Measurements from ENCODE around the gene CD68.
"Not testable (repeated sequence)": the region's sequence is repeated elsewhere in the genome, so short reads cannot be mapped to it uniquely, and the experiment has no call there.

CD68 gene

DNA sequence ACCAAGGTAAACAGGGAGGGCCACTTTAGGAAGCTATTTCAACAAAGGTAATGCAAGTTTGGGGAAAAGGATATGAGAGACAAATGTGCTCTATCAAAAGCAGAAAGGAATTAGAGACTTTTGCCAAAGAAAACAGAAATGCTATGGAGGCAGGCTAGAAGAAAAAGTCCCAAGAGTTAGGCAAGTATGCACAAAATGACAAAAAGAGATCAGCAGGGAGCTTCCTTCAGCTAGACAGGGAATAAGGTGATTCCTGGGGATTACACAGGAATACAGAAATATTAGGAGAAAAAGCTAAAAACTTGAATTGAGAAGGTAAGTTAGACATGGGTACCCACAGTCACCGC lies 32.8 kb downstream of the CD68 start:
- TF ChIP-seq, protein P1, sequence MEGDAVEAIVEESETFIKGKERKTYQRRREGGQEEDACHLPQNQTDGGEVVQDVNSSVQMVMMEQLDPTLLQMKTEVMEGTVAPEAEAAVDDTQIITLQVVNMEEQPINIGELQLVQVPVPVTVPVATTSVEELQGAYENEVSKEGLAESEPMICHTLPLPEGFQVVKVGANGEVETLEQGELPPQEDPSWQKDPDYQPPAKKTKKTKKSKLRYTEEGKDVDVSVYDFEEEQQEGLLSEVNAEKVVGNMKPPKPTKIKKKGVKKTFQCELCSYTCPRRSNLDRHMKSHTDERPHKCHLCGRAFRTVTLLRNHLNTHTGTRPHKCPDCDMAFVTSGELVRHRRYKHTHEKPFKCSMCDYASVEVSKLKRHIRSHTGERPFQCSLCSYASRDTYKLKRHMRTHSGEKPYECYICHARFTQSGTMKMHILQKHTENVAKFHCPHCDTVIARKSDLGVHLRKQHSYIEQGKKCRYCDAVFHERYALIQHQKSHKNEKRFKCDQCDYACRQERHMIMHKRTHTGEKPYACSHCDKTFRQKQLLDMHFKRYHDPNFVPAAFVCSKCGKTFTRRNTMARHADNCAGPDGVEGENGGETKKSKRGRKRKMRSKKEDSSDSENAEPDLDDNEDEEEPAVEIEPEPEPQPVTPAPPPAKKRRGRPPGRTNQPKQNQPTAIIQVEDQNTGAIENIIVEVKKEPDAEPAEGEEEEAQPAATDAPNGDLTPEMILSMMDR (IDR thresholded peaks at IDR 0.05; ENCODE audit: low read depth, low read length), result no peak
- no peak for DNase-seq (ENCODE audit: extremely low read depth, low read depth)

DNA sequence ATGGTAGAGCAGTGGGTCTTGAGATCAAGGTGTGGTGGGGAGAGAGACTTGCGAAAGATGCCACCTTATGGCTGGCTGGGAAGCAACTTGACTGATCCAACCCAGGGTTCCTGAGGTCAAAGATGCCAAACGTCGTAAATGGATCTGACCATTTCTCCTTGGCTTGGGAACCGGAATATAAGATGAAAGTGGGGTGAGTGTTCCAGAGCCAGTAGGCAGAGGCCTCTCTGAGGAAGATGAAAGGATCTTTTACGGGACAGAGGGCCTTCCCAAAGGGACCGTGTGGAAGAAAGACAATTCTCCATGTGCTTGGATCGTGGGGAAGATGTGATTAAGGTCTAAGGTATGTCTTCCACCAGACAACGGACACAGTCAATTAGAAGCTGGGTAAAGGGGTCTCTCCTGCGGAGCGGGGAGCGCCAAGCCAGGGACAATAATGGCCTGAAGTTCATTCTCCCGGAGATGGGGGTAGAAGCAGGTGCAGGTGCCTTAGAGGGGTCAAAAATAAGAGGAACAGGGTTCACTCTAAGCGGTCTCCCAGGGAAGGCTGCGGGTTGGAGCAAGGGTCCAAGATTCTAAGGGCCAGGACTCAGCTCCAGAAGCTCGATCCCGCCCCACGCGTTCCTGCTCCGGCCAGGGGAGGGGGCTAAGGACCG lies 34.5 kb downstream of the CD68 start:
- TF ChIP-seq, protein P1 (IDR thresholded peaks at IDR 0.05; ENCODE audit: low read depth, low read length), result no peak
- DNase-seq (ENCODE audit: extremely low read depth, low read depth), result no peak

DNA sequence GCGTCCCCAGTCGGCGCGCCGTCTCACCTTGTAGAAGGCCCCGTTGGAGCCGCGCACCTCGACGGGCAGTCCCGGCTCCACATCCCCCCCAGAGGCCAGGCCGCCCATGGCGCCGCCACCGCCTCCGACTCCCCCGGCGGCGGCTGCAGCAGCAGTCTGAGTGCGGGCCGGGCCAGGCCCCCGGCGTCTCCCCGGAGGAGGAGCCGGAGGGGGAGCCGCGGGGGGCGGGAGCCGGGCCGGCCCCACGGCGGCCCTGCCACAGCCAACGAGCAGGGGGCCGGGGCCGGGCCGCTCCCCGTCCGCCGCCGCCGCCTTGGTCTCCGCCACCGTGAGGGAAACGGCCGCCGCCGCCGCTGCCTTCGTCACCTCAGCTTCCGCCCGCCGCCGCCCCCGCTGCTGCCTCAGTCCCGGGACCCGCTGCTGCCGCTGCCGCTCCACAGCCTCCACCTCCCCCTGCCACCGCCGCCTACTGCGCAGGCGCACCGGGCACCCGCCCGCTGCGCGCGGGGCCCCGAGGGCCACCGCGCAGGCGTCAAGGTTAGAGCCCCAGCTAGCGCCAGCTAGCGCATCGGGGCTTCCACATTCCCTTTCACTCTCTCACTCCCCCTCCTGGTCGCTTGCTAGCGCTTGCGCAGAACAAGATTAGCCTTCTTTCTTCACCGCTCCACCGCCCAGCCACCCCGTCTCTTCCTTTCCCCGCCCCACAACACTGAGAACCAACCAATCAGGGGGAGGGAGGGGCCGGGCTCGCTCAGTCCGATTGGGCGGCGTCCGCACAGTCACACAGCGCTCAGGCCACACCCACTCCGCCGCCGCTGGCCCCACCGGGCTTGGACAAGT lies 35.2 kb downstream of the CD68 start, which contains the start of gene FXR2:
FXR2 (minus strand) TSS at position 473 of the 840 bp plus-strand sequence; CDS start at position 108, 365 bp downstream.
- DNase-seq (ENCODE audit: extremely low read depth, low read depth), result peak; percentile 100
- TF ChIP-seq, protein P1 (IDR thresholded peaks at IDR 0.05; ENCODE audit: low read depth, low read length), result peak; percentile 66

DNA sequence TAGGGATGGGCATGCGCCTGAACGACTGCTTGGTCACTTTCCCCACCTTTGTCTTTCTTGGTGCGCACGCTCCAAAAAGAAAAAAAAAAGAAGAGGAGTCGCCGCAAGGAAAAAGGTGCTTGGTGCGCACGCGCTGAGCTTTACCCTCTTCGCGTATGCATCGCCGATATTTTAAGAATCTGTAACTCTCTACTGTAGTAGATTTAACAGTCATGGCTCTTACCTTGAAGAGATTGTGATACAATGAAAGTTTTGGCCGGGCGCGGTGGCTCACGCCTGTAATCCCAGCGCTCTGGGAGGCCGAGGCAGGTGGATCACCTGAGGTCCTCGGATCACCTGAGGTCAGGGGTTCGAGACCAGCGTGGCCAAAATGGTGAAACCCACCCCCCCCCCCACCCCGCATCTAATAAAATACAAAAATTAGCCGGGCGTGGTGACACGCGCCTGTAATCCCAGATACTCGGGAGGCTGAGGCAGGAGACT lies 35.9 kb downstream of the CD68 start:
- no peak for DNase-seq (ENCODE audit: extremely low read depth, low read depth)

DNA sequence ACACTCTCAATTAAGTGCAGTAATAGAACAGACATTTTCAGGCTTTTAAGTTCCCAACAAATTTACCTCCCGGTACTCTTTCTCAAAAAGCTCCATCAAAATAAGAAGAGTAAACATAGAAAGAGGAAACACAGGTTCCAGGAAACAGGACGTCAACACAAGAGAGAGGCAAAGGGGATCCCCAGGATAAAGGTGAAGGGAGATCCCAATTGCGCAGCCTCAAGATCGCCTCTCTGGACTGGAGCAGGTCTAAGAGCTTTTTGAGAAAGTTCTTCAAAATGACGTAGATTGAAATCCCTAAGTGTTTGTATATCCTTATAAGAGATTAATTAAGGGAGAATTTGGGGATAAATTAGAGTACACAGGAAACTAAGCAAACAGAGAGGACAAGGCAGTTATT lies 39.2 kb downstream of the CD68 start:
- TF ChIP-seq, protein P1 (IDR thresholded peaks at IDR 0.05; ENCODE audit: low read depth, low read length), result no peak
- no peak for DNase-seq (ENCODE audit: extremely low read depth, low read depth)

More for the DNA sequence above, 35.9 kb downstream of the CD68 start:
- TF ChIP-seq, protein P1 (IDR thresholded peaks at IDR 0.05; ENCODE audit: low read depth, low read length), result no peak

DNA sequence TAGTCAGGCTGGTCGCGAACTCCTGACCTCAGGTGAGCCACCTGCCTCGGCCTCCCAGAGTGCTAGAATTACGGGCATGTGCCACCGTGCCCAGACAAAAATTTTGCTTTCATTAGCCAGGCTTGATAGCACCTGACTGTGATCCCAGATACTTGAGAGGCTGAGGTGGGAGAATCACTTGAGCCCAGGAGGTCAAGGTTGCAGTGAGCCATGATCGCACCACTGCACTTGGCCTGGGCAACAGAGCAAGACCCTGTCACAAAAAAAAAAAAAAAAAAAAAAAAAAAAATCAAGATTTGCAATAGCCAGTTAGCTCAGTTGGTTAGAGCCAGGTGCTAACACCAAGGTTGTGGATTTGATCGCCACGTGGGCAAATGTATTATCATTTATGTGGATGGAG lies 41.4 kb downstream of the CD68 start:
- TF ChIP-seq, protein P1 (IDR thresholded peaks at IDR 0.05; ENCODE audit: low read depth, low read length), result no peak
- no peak for DNase-seq (ENCODE audit: extremely low read depth, low read depth)

DNA sequence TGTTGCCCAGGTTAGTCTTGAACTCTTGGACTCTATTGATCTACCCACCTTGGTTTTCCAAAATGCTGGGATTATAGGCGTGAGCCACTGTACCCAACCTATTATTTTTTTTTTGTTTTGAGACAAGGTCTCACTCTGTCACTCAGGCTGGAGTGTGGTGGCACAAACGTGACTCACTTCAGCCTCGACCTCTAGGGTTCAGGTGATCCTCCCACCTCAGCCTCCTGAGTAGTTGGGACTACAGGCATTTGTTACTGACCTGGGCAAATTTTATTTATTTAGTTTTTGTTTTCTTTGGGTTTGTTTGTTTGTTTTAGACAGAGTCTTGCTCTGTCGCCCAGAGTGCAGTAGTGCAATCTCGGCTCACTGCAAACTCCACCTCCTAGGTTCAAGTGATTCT lies 44.2 kb downstream of the CD68 start:
- no peak for DNase-seq (ENCODE audit: extremely low read depth, low read depth)
- TF ChIP-seq, protein P1 (IDR thresholded peaks at IDR 0.05; ENCODE audit: low read depth, low read length), result no peak

DNA sequence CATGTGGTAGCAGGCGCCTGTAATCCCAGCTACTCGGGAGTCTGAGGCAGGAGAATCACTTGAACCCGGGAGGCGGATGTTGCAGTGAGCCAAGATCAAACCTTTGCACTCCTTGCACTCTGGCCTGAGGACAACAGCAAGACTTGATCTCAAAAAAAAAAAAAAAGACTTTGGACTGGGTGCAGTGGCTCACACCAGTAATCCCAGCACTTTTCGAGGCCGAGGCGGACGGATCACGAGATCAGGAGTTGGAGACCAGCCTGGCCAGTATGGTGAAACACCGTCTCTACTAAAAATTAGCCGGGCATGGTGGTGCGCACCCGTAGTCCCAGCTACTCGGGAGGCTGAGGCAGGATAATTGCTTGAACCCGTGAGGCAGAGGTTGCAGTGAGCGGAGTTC lies 46.3 kb downstream of the CD68 start:
- not testable (repeated sequence) for DNase-seq (ENCODE audit: extremely low read depth, low read depth)
